Choroid plexus epithelial cell (primary cell): ENCODE results near the gene TNNT2.

ENCODE experiments used
- DNase-seq: peaks from one replicate; pipeline ENCODE4 v3.0.0-alpha.2; 2010; ENCODE audit warnings: low read depth
- H3K4me3 ChIP-seq: 2 replicates; pipeline ENCODE4 v1.5.1; 2011; ENCODE audit warnings: low read depth, mild to moderate bottlenecking, control low read depth, low read length, moderate library complexity
- TF ChIP-seq, protein P1 (sequence below): conservative IDR thresholded peaks from 2 replicates; pipeline ENCODE4 v1.5.1; 2011; ENCODE audit warnings: low read depth, mild to moderate bottlenecking, control low read depth, inconsistent platforms, low read length, moderate library complexity

The TNNT2 gene

DNA sequence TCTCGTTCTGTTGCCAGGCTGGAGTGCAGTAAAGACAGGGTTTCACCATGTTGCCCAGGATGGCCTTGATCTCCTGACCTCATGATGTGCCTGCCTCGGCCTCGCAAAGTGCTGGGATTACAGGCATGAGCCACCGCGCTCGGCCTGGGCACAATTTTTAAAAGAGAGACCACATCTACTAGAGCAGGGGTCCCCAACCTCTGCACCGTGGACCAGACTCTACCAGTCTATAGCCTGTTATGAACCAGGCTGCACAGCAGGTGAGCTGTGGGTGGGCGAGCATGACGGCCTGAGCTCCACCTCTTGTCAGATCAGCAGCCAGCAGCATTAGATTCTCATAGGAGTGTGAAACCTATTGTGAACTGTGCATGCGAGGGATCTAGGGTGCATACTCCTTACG is 20.8 kb downstream of the TNNT2 start:
- H3K4me3 ChIP-seq = no peak overlapping the region
- no peak for DNase-seq
- TF ChIP-seq, protein P1, sequence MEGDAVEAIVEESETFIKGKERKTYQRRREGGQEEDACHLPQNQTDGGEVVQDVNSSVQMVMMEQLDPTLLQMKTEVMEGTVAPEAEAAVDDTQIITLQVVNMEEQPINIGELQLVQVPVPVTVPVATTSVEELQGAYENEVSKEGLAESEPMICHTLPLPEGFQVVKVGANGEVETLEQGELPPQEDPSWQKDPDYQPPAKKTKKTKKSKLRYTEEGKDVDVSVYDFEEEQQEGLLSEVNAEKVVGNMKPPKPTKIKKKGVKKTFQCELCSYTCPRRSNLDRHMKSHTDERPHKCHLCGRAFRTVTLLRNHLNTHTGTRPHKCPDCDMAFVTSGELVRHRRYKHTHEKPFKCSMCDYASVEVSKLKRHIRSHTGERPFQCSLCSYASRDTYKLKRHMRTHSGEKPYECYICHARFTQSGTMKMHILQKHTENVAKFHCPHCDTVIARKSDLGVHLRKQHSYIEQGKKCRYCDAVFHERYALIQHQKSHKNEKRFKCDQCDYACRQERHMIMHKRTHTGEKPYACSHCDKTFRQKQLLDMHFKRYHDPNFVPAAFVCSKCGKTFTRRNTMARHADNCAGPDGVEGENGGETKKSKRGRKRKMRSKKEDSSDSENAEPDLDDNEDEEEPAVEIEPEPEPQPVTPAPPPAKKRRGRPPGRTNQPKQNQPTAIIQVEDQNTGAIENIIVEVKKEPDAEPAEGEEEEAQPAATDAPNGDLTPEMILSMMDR = no peak

DNA sequence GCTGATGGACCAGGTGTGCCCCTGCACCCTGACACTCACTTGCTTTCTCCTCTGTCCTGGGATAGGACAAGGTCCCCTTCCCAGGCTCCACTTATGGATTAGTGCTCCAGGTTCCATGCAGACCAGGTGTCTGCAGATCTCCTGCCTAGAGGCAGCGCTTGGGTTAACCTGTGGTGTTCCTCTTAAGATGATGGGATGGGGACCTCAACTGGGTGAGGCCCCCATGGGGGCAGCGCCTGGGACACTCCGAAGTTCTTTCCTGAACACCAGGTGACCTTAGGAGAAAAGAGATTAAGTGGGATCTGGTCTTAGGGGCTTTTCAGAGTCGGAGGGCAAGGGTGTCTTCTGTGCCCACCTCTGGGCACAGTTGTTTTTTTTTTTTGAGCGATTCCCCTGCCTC is 21.2 kb downstream of the TNNT2 start:
- DNase-seq = no peak
- H3K4me3 ChIP-seq = no peak overlapping the region
- TF ChIP-seq, protein P1 = no peak

DNA sequence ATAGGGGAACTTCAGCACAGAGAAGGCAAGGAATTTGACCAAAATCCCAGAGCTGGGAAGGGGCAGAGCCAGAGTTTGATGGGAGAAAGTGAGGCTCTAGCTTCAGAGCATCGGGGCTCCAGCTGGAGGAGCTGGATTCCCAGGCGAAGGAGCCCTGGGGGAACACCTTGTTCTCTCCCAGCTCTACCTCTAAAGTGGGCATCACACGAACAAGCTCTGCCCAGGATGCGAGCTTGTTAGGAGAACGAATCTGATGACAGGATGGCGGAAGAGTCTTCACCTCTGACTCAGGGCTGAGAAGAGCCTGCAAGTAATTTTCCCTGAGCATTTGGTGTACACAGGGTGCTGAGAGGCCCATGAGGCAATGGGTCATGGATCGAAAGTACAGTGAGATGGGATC is 22.0 kb downstream of the TNNT2 start:
- no peak overlapping the region for H3K4me3 ChIP-seq
- DNase-seq = no peak
- TF ChIP-seq, protein P1 = no peak

DNA sequence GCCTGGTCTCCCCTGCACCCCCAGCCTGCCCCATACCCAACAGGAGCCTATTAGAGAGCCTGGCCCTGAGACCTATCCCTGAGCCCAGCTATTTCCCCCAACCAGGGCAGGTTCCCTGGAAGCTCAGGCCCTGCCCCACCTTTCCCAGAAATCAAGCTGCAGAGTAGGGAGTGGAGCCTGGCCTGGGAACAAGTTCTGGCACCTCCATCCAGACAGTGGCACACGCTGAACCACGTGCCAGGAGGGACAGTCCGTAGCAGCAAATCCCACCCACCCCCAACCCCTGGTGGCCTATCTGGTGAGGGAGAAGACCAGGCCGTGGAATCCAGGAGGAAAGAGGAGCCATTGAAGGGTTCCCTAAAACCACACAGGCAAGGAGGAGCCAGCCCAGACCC is 22.6 kb downstream of the TNNT2 start:
- TF ChIP-seq, protein P1 = no peak
- no peak for DNase-seq
- no peak overlapping the region for H3K4me3 ChIP-seq

DNA sequence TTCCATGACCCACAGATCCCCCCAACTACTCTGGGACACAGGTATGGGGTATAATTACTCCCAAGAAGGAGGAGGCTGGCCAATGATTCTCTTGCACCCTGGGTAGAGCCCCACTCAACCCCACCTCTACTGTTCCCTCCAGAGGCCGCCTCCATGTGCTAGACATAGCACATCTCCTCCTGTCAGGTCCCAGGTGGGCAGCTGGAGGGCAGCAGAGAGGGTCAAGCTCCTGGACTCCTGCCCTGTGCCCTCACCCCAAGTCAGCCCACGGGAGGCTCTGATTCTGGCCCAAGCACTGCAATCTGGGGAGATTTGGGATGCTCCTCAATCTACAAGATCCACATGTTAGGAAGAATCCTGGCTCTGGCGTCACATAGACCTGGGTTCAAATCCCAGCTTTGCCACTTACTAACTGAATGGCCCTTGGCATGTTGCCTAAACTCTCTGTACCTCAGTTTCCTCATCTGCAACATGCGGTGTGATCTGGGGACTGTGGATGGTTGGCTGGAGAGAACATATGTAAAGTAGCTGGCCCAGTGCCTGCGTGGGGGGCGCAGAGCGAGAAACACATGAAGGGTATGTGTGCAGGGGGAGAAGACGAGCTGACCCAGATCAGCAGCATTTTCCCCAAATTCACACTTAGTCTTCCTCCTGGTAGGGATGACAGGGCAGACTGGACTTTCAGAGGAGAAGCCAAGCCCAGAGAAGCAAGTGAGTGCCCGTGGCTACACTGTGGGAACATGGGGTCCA is 23.2 kb downstream of the TNNT2 start:
- TF ChIP-seq, protein P1 = no peak
- no peak overlapping the region for H3K4me3 ChIP-seq
- no peak for DNase-seq

DNA sequence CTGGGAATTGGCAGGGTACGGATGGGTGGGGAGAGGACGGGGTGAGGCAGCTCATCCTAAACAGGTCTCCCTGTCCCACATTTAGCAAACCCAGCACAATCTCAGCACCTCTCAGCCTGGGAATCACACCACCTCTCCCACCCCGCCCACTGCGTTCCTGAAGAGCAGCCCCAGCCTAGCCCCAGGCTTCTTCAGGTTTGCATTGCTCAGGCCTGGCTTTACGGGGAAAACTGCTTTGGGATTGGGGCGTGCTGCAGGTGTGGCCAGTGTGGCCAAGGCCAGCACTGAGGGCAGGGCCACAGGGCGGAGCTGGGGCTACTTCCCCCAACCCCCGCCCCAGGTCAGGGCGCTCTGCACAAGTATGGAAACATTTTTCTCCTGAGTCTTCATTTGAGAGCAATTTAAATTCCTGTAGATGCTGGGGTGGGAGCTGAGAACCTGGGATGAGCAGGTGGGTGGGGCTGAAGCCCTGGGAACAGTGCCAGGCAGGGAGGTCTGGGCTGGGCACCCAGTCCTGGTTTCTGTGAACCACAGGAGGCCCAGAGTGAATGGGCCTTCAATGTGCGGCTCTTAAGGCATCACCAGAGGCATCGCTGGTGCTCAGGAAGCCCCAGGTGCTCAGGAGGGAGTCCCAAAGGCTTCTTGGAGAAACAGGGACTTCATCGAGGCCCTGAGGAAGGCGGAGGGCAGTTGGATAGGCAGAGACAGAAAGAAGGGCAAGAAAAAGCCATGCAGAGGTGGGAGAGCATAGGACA is 24.1 kb downstream of the TNNT2 start:
- TF ChIP-seq, protein P1 = no peak
- no peak for DNase-seq
- H3K4me3 ChIP-seq = no peak overlapping the region
